Central memory CD8-positive, alpha-beta T cell (primary cell): ENCODE results near the gene JRKL.
A peak's percentile ranks its signal among the peaks of the same experiment; 100 is the strongest.

ENCODE experiments used
- ATAC-seq: fragments of 150-1000 bp; cut with Tn5 transposase; replicated peaks from 2 replicates; pipeline ENCODE4 v1.10.0; 2022; ENCODE audit warnings: mild to moderate bottlenecking, moderate FRiP score, moderate number of reproducible peaks; ENCODE audit not compliant: poor library complexity, severe bottlenecking; ENCODE audit errors: extremely low read depth
- DNase-seq, 2 donors: peaks; one replicate each; pipeline ENCODE4 v3.0.0; 2021; ENCODE audit warnings: low spot score in 2 of 2
- H3K27ac Mint-ChIP-seq: one replicate; pipeline ENCODE4 v1.8.0; 2022; ENCODE audit warnings: low read depth, mild to moderate bottlenecking, moderate library complexity, mixed read lengths
- H3K27me3 Mint-ChIP-seq: one replicate; pipeline ENCODE4 v1.8.0; 2022; ENCODE audit warnings: mixed read lengths
- H3K36me3 Mint-ChIP-seq: one replicate; pipeline ENCODE4 v1.8.0; 2022; ENCODE audit warnings: mild to moderate bottlenecking, moderate library complexity, mixed read lengths; ENCODE audit not compliant: insufficient read depth
- H3K4me1 Mint-ChIP-seq: one replicate; pipeline ENCODE4 v1.8.0; 2022; ENCODE audit warnings: mixed read lengths
- H3K4me3 Mint-ChIP-seq: one replicate; pipeline ENCODE4 v1.8.0; 2022; ENCODE audit warnings: mild to moderate bottlenecking, moderate library complexity, mixed read lengths
- H3K9me3 Mint-ChIP-seq: one replicate; pipeline ENCODE4 v1.8.0; 2022; ENCODE audit warnings: mixed read lengths

JRKL gene

DNA sequence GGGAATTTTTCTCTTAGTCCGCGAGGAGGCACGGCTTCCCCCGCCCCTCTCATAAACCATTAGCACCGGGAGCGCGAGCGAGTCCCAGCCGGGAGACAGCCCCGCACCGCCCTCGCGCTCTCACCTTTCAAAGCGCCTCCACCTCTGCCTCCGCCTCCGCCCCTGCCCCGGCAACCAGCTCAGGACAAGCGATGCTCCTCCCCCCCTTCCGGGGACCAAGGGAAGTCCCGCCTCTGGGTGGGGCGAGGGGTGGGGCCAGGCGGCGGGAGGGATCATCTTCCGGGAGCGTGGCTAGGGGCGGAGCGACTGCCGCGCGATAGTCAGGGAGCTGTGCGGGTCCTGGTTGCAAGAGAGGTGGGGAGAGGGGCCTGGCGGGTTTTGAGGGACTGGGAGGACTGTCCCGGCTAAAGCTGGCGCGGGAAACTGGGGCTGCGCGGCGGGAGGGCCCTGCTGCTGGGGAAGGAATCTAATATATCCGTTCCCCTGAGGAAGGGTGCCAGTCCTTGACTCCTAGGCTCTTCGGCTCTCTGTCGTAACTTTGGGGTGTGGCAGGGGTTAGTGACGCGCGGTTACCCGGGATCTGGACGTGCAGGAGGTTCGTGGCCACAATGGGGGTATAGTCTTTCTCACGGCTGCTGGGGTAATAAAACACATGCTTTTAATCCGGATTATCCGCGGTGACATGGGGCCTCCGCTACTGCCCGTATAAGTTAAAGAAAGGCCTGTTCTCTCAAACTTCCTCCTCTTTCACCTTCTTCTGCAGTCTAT lies at the start of gene JRKL, which contains the start of gene CCDC82:
Gene JRKL, plus strand, starts transcription at position 294 of the 768 bp plus-strand sequence. CDS start 637 bp downstream, outside the sequence.
Gene CCDC82, minus strand, starts transcription at position 193 of the 768 bp plus-strand sequence. CDS start 5,165 bp downstream, outside the sequence.
- peak; percentile 96 to 97 for DNase-seq
- Mint-ChIP-seq H3K9me3 (no peaks in the 10 kb centered on the region), H3K4me1 (peaks cover 40% of the 10 kb centered on the region), H3K36me3 (peaks cover 6% of the 10 kb centered on the region), H3K4me3 (peak within 1 kb of the TSS; percentile 77), H3K27ac (peak within 1 kb of the TSS; percentile 74), H3K27me3 (no peaks in the 10 kb centered on the region)
- ATAC-seq: peak; percentile 93

DNA sequence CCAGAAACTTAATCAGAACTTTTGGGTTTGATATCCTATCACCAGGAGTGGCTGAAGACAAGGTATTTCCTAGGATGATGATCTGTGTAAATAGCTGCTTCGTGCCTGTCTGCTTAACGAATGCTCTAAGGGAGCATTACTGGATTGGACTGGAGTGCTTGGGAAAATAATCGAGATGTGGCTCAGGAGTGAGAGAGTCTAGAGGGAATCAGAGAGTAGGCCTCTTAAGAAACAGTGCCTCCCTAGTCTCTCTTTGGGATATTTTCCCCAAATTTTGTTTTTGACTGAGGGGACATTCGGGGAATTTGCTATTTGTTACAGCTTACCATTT lies 49.3 kb upstream of the JRKL start:
- H3K36me3 Mint-ChIP-seq: peaks cover 24% of the 10 kb centered on the region
- peak overlapping the region; percentile 85 for H3K27ac Mint-ChIP-seq
- H3K4me1 Mint-ChIP-seq: peaks cover 78% of the 10 kb centered on the region
- H3K27me3 Mint-ChIP-seq: no peaks in the 10 kb centered on the region
- ATAC-seq (no peak), DNase-seq (no peak)
- H3K9me3 Mint-ChIP-seq: no peaks in the 10 kb centered on the region
- peak overlapping the region; percentile 91 for H3K4me3 Mint-ChIP-seq

DNA sequence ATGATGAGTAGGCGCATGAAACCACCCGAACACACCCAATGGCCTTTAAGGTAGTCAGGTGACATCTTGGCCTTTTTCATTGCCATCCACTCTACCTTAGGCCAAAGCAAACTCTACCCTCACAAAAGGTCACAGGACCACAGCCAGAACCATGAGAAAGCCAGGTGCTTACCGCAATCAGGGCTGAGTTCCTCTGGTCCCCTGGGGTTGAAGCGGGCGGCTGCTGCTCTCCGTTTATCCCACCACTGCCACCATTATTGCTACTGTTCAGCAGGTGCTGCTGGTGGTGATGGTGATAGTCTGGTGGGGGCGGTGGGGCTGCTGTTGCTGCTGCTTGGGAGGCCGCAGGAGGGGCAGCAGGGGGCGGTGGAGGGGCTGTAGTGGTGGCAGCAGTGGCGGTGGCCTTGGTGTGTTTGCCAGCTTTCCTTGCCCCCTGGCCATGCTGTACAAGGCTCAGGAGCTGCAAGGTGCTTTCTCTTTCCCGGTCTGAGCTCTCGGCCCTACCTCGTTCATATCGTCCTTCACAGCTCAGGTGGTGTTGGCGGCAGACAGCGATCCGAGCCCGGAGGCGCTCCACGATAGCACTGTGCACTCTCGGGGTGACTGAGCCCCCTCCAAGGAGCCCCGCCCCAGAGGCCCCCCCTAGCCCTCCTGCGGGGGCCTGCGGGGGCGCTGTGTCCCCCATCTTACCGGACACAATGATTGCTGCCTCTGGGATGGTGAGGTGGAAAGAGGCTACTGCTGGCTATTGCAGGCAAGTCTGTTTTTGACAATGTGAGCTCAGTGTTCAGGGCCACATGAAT lies 48.4 kb upstream of the JRKL start:
- H3K9me3 Mint-ChIP-seq: no peaks in the 10 kb centered on the region
- peak overlapping the region; percentile 85 for H3K27ac Mint-ChIP-seq
- no peaks in the 10 kb centered on the region for H3K27me3 Mint-ChIP-seq
- peaks cover 24% of the 10 kb centered on the region for H3K36me3 Mint-ChIP-seq
- peak overlapping the region; percentile 91 for H3K4me3 Mint-ChIP-seq
- ATAC-seq (peak; percentile 53), DNase-seq (peak; percentile 48 to 60)
- peaks cover 69% of the 10 kb centered on the region for H3K4me1 Mint-ChIP-seq

DNA sequence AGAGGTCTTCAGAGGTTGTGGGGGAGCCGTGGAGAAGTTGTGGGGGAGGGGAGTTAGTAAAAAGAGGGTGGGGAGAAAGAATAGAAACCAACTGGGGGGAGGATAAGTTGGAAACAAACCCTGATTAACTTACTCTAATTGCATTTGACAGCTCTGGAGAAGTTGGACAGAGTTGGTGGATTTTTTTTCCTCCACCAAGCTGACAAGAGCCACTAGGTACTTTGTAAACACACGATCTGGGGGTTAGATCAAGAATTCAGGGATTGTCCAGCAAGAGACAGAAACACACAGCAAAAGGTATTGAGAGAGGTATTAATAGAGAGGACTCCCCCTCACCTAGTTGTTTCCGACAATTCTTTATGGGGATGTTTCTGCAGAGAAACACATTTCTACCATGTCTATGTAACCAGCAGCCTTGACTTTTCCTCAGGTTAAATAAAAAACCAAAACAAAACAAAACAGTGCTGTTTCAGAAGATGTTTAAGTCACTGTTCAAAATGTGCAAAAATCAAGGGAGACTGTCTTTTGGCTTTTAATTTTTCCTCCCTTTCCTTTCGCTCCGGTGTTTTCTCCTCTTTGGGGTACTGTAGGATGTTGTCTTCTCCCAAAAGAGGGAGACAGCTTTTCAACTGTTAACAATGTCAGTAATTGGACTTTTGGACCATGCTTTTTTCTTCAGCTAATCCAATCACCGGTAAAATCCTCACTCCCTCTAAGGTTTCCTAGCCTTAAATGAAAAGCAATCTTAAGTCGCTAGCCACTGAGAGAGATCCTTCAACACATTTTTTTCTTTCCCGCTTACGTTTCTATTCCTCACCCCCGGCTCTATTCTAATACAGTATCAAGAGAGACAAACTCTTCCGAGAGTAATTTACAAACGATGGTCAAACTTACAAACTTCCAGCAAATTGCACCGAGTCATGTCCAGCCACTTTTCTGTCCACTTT lies 47.5 kb upstream of the JRKL start:
- H3K27me3 Mint-ChIP-seq: no peaks in the 10 kb centered on the region
- DNase-seq: no peak
- no peaks in the 10 kb centered on the region for H3K9me3 Mint-ChIP-seq
- H3K4me3 Mint-ChIP-seq: peak overlapping the region; percentile 91
- peaks cover 25% of the 10 kb centered on the region for H3K36me3 Mint-ChIP-seq
- ATAC-seq: no peak
- H3K4me1 Mint-ChIP-seq: peaks cover 61% of the 10 kb centered on the region
- peak overlapping the region; percentile 85 for H3K27ac Mint-ChIP-seq

DNA sequence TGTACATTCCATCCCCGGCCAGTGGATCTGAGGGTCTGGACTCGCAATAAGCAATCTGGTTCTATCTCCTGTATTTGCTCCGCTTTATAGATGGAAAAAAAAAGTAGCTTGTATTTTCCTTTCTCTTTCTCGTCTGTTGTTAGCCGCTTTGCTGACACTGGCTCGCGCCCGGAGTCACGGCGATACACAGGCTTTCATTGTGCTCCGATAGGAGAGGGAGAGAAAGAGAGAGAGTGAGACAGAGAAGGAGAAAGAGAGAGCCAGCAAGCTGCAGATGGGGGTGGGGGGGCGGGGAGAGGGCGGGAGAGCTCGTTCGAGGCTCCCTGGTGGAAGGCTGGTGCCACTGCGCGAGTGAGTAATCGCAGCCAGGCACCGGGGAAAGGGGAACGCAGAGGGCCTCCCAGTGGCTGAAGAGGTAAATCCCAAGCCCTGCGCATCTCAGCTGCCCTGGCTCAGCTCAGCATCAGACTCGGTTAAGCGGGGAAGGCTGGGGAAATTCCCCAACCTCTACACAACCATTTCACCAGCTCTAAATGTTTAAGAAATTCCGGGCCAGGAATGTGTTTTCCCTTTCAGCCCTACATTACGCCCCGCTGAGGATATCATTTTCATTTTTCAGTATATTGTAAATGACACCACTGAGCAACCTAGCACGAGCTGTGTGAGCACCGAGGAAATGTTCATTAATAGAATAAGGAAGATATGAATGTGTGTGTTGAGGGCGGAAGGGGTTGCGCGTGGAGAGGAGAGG lies 46.7 kb upstream of the JRKL start, which contains the start of gene MAML2:
Gene MAML2, minus strand, starts transcription at position 235 of the 751 bp plus-strand sequence. CDS start 1,300 bp downstream, outside the sequence.
- H3K4me3 Mint-ChIP-seq: peak within 1 kb of the TSS; percentile 91
- H3K27ac Mint-ChIP-seq: peak within 1 kb of the TSS; percentile 85
- no peaks in the 10 kb centered on the region for H3K9me3 Mint-ChIP-seq
- ATAC-seq: peak; percentile 86
- peaks cover 53% of the 10 kb centered on the region for H3K4me1 Mint-ChIP-seq
- no peaks in the 10 kb centered on the region for H3K27me3 Mint-ChIP-seq
- H3K36me3 Mint-ChIP-seq: peaks cover 27% of the 10 kb centered on the region
- peak; percentile 74 to 80 for DNase-seq

DNA sequence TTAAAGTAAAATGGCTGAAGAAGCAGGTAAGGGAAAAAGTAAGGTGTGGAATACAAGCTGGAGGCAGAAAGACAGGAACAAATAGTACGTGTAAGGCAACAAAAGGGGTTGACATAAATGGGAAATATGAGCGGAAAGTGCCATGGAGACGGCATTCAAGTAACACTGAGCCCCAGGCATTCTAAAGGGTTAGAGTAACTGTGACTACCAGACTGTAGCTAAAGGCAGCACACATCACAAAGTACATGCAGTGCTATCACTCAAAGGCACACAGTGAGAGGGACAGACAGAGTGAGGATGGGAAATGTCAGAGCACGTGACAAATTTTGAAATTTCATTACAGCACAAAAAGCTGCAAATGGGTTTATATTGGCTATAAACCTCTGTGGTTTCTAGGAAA lies 33.0 kb upstream of the JRKL start:
- Mint-ChIP-seq H3K36me3 (peaks cover 22% of the 10 kb centered on the region), H3K27me3 (no peaks in the 10 kb centered on the region), H3K9me3 (no peaks in the 10 kb centered on the region), H3K27ac (no peak overlapping the region), H3K4me3 (no peak overlapping the region), H3K4me1 (peaks cover 13% of the 10 kb centered on the region)
- no peak for DNase-seq
- ATAC-seq: no peak

DNA sequence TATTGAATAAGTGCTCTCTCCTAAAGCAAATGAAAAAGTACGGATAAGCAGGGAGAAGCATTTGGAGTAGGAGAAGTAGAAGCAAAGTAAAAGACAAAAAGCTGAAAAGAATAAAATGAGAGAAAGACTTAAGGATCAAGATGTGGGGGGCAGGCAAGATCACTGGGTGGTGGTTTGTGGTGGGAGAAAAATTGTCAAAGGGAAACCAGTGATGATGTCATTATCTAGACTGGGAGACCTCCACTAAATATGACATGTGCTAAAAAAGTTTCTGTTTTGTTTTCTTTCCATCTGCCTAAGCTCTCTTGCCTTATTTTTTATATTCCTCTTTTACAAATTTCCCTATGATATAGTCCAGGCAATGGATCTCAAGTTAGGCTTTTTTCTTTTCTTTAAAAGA lies 32.0 kb upstream of the JRKL start:
- H3K4me3 Mint-ChIP-seq: no peak overlapping the region
- H3K27ac Mint-ChIP-seq: no peak overlapping the region
- H3K4me1 Mint-ChIP-seq: peaks cover 13% of the 10 kb centered on the region
- ATAC-seq: no peak
- H3K36me3 Mint-ChIP-seq: peaks cover 25% of the 10 kb centered on the region
- H3K9me3 Mint-ChIP-seq: no peaks in the 10 kb centered on the region
- no peak for DNase-seq
- no peaks in the 10 kb centered on the region for H3K27me3 Mint-ChIP-seq

DNA sequence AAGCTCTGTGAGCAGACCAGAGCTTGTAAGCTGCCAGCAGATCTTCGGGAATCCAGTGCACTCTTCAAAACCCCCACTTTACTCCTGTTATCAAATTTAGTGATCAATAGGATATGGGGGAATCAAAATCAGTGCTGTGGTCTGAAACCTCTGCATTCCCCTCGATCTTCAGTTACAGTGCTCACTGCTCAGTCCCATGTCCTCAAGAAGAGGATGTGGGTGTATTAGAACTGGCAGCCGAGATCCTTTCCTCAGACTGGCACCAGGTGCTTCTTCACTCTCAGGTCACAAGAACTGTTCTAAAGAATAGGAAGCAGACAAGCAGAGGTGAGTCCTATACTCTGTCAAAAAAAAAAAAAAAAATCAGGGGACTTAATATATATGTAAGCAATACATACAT lies 31.5 kb upstream of the JRKL start:
- H3K4me1 Mint-ChIP-seq: peaks cover 13% of the 10 kb centered on the region
- DNase-seq (no peak), ATAC-seq (no peak)
- H3K4me3 Mint-ChIP-seq: no peak overlapping the region
- H3K27ac Mint-ChIP-seq: no peak overlapping the region
- H3K36me3 Mint-ChIP-seq: peaks cover 25% of the 10 kb centered on the region
- no peaks in the 10 kb centered on the region for H3K9me3 Mint-ChIP-seq
- no peaks in the 10 kb centered on the region for H3K27me3 Mint-ChIP-seq

DNA sequence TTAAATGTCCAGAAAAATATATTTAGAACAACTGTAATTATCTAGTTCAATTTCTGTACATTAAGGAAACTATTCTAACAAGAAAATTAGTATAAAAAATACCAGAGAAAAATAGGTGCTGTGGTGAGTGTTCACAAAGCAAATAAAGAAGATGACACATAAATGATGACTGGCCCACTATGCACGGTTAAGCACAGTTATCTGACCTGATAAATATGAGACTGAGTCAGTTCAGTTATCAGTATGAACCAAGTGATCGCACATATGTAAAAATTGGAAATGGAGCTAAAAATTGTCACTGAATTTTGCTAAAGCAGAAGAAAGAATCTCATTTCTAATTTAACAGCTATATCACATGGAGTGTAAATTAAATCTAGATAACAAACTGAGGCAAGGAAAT lies 28.0 kb upstream of the JRKL start:
- ATAC-seq: no peak
- no peak overlapping the region for H3K27ac Mint-ChIP-seq

DNA sequence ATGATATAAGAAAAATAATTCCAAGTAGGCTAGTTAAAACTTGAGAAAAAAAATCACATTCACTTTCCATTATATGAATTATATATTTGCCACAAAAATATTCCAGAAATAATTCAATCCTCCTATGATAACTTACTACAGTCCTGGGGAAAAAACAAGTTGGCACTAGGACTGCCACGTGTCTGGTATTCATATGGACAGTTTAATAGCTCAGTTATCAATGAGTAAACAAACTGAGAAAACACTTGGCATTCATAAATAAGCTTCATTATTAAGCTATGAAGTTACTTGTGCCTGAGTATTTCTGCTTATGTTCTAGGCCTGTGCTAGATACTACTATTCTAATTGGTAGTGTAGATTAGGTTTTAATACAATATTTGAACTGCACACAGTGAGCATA lies 24.3 kb upstream of the JRKL start:
- H3K36me3 Mint-ChIP-seq: peaks cover 19% of the 10 kb centered on the region
- ATAC-seq: no peak

More for the DNA sequence above, 28.0 kb upstream of the JRKL start:
- Mint-ChIP-seq H3K4me3 (no peak overlapping the region), H3K36me3 (peaks cover 20% of the 10 kb centered on the region), H3K27me3 (no peaks in the 10 kb centered on the region), H3K9me3 (no peaks in the 10 kb centered on the region), H3K4me1 (peaks cover 6% of the 10 kb centered on the region)
- DNase-seq: no peak

DNA sequence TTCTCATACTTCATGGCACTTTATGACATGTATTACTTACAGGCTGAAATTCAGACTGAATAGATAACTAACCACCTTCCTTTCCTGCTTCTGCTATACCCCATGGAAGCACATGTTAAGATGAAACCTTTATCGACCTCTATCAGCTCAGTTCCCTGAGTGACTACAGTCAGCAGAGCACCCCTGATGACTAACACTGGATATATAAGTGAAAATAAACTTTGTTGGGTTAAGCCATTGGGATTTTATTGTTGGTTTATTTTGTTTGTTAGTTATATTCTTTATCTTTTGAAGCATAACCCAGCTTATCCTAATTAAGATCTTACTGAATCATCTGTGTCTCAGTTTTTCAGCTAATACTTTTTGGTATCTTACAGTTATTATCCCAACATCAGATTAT lies 23.8 kb upstream of the JRKL start:
- Mint-ChIP-seq H3K36me3 (peaks cover 21% of the 10 kb centered on the region), H3K27me3 (no peaks in the 10 kb centered on the region), H3K4me1 (no peaks in the 10 kb centered on the region), H3K4me3 (no peak overlapping the region), H3K9me3 (no peaks in the 10 kb centered on the region), H3K27ac (no peak overlapping the region)
- no peak for DNase-seq
- ATAC-seq: no peak

More for the DNA sequence above, 24.3 kb upstream of the JRKL start:
- Mint-ChIP-seq H3K9me3 (no peaks in the 10 kb centered on the region), H3K4me1 (no peaks in the 10 kb centered on the region), H3K4me3 (no peak overlapping the region), H3K27ac (no peak overlapping the region), H3K27me3 (no peaks in the 10 kb centered on the region)
- DNase-seq: no peak
